K562 (cell line): ENCODE measurements around the gene PHC1. TPM values are rescaled to one million over a fixed set of nuclear protein-coding genes. Genes with fewer than 3 reads are reported as not detected.
"Not testable (repeated sequence)": the region's sequence is repeated elsewhere in the genome, so short reads cannot be mapped to it uniquely, and the experiment has no call there.

Experiments
- ATF1 ChIP-seq, 2 experiments: fragments of 450-650 bp in 1 of 2; IDR thresholded peaks; 2 replicates each; pipeline ENCODE4 v1.6.1; 2016; ENCODE audit warnings: missing compliant biosample characterization in 1 of 2, missing genetic modification characterization in 1 of 2
- CREM ChIP-seq: IDR thresholded peaks from 2 replicates; pipeline ENCODE4 v1.6.1; 2014; ENCODE audit warnings: antibody characterized with exemption, low read depth
- CSDE1 ChIP-seq, 2 experiments: fragments of 450-650 bp; IDR thresholded peaks; 2 replicates each; pipeline ENCODE4 v1.6.1; 2016; ENCODE audit warnings: mild to moderate bottlenecking in 1 of 2
- DPF2 ChIP-seq: fragments of 450-650 bp; IDR thresholded peaks from 2 replicates; pipeline ENCODE4 v1.6.1; 2016
- EGR1 ChIP-seq: fragments of 450-650 bp; conservative IDR thresholded peaks from 2 replicates; pipeline ENCODE4 v1.6.1; 2017; ENCODE audit warnings: mild to moderate bottlenecking
- FOXK2 ChIP-seq, 2 experiments: fragments of 450-650 bp; IDR thresholded peaks in 1 of 2; conservative IDR thresholded peaks in 1 of 2; 2 replicates each; pipeline ENCODE4 v1.6.1; 2016; ENCODE audit warnings: low read depth in 2 of 2, mild to moderate bottlenecking in 1 of 2
- HDAC2 ChIP-seq: fragments of 450-650 bp; IDR thresholded peaks from 2 replicates; pipeline ENCODE4 v1.6.1; 2016; ENCODE audit warnings: mild to moderate bottlenecking
- LEF1 ChIP-seq: fragments of 450-650 bp; IDR thresholded peaks from 2 replicates; pipeline ENCODE4 v1.6.1; 2016; ENCODE audit warnings: mild to moderate bottlenecking
- MAZ ChIP-seq, 2 experiments: fragments of 450-650 bp in 1 of 2; sonication (generic) in 1 of 2; formaldehyde crosslinking; IDR thresholded peaks in 1 of 2; conservative IDR thresholded peaks in 1 of 2; 2 replicates each; pipeline versions ENCODE4 v1.4.0 to v1.5.0; 2020; ENCODE audit warnings: mild to moderate bottlenecking in 1 of 2, missing genetic modification reagents in 1 of 2
- NFRKB ChIP-seq: fragments of 450-650 bp; IDR thresholded peaks from 2 replicates; pipeline ENCODE4 v1.6.1; 2016; ENCODE audit warnings: low read depth
- PHF20 ChIP-seq: fragments of 450-650 bp; IDR thresholded peaks from 2 replicates; pipeline ENCODE4 v1.6.1; 2018; ENCODE audit not compliant: partially characterized antibody
- PHF8 ChIP-seq: fragments of 200-600 bp; sonication (generic); IDR thresholded peaks from 2 replicates; pipeline ENCODE4 v1.6.1; 2012; ENCODE audit warnings: mixed run types, mild to moderate bottlenecking, inconsistent platforms, low read length, moderate library complexity, borderline replicate concordance
- POLR2G ChIP-seq: fragments of 200-400 bp; formaldehyde crosslinking; IDR thresholded peaks from 2 replicates; pipeline ENCODE4 v1.6.1; 2017; ENCODE audit warnings: low read depth, mild to moderate bottlenecking, antibody characterized with exemption, low read length, moderate library complexity
- RFX1 ChIP-seq: fragments of 450-650 bp; IDR thresholded peaks from 2 replicates; pipeline ENCODE4 v1.6.1; 2016; ENCODE audit warnings: mild to moderate bottlenecking, moderate library complexity
- SMARCA5 ChIP-seq: fragments of 450-650 bp; IDR thresholded peaks from 2 replicates; pipeline ENCODE4 v1.6.1; 2016
- SPI1 ChIP-seq: IDR thresholded peaks from 2 replicates; pipeline ENCODE4 v1.6.1; 2011; ENCODE audit warnings: low read depth, low read length, control low read depth, borderline replicate concordance
- polyA plus RNA-seq, 8 experiments: library from polyadenylated mRNA; depleted of rRNA in 4 of 8; stranded (reverse) in 5 of 8; unstranded in 3 of 8; fragments of >200 nt; fragmentation: Nextera tagmentation in 2 of 8; fragmentation: Illumina TruSeq in 1 of 8; extraction: Ambion mirVana in 2 of 8; extraction: Trizol in 1 of 8; gene quantifications; 2 replicates each; pipeline versions ENCODE4 v1.2.1 to v1.2.3, GENCODE V29; 2011 to 2014; ENCODE audit warnings: inconsistent platforms in 1 of 8, missing spikeins in 1 of 8
- total RNA-seq, 7 experiments: library from RNA; depleted of rRNA in 6 of 7; stranded (reverse); fragments of >200 nt in 6 of 7; fragmentation: Illumina TruSeq in 2 of 7; extraction: Trizol in 2 of 7; gene quantifications; 2 replicates each; pipeline versions ENCODE4 v1.2.1 to v1.2.3, GENCODE V29; 2011 to 2021; ENCODE audit warnings: low replicate concordance in 1 of 7
- TF ChIP-seq, protein P1 (sequence below), 2 experiments: fragments of 450-650 bp; IDR thresholded peaks; 2 replicates each; pipeline ENCODE4 v1.6.1; 2018; ENCODE audit warnings: mild to moderate bottlenecking in 2 of 2, low read depth in 1 of 2; ENCODE audit not compliant: partially characterized antibody in 2 of 2
- TF ChIP-seq, protein P2 (sequence below): IDR thresholded peaks from 2 replicates; pipeline ENCODE4 v1.6.1; 2016; ENCODE audit warnings: missing genetic modification characterization, missing compliant biosample characterization

Gene PHC1
- total and polyA plus RNA-seq, 9 of the 15 experiments (the other 6 are each of a cell fraction or from before 2014, with no cell fraction given), result 1.9 to 13.7 (median 6.9) TPM

DNA sequence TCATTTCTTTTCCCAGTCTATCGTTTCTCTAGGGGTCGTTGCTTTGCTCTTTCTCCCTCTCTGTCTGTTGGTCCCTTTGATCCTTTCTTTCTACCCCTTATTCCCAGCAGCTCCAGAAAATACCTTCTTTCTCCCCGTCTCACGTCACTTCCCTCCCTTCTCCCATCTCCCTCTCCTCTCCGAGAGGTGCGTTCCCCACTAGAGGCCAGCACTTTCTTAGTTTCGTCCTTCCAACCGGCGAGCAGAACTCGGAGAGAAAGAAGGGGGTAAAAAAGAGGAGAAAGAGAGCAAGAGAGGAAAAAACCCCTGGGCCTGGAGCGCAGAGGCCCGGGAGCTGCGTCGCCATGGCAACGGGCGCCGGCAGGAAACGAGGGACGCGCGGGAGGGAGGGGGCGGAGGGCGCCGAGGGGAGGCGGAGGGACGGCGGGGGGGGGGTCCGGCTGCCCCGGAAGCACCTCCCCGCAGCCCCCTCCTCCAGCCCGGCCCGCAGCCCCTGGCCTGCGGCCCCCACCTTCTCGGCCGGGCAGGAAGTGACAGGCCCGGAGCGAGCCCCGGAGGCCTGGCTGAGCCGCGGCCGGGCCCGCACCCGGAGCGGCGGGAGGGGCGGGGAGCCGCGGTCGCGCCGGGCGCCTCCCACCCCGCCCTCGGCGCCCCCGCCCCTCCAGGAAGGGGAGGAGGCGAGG, at the start of gene PHC1 (continued):
- TF ChIP-seq, protein P1, sequence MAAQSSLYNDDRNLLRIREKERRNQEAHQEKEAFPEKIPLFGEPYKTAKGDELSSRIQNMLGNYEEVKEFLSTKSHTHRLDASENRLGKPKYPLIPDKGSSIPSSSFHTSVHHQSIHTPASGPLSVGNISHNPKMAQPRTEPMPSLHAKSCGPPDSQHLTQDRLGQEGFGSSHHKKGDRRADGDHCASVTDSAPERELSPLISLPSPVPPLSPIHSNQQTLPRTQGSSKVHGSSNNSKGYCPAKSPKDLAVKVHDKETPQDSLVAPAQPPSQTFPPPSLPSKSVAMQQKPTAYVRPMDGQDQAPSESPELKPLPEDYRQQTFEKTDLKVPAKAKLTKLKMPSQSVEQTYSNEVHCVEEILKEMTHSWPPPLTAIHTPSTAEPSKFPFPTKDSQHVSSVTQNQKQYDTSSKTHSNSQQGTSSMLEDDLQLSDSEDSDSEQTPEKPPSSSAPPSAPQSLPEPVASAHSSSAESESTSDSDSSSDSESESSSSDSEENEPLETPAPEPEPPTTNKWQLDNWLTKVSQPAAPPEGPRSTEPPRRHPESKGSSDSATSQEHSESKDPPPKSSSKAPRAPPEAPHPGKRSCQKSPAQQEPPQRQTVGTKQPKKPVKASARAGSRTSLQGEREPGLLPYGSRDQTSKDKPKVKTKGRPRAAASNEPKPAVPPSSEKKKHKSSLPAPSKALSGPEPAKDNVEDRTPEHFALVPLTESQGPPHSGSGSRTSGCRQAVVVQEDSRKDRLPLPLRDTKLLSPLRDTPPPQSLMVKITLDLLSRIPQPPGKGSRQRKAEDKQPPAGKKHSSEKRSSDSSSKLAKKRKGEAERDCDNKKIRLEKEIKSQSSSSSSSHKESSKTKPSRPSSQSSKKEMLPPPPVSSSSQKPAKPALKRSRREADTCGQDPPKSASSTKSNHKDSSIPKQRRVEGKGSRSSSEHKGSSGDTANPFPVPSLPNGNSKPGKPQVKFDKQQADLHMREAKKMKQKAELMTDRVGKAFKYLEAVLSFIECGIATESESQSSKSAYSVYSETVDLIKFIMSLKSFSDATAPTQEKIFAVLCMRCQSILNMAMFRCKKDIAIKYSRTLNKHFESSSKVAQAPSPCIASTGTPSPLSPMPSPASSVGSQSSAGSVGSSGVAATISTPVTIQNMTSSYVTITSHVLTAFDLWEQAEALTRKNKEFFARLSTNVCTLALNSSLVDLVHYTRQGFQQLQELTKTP (IDR thresholded peaks at IDR 0.05; ENCODE audit: low read depth in 1 of 2, partially characterized antibody in 2 of 2), result peak in 1 of 2 experiments; percentile 30
- TF ChIP-seq NFRKB (0 out of 2 replicates have a peak, but pooled peaks have one; percentile 40), PHF20 (peak; percentile 35), HDAC2 (peak; percentile 43), ATF1 (tag; IDR thresholded peaks at IDR 0.05) (peak; percentile 30; the same call in 1 of the 2 replicates), POLR2G (peak; percentile 36), SPI1 (peak; percentile 33; the same call in 1 of the 2 replicates), CSDE1 (IDR thresholded peaks at IDR 0.05) (peak in 1 of 2 experiments; percentile 78; a peak in 2 of 4 replicates), RFX1 (peak; percentile 96), DPF2 (0 out of 2 replicates have a peak, but pooled peaks have one; percentile 27), CREM (peak; percentile 54; the same call in 1 of the 2 replicates), FOXK2 (conservative IDR thresholded peaks at IDR 0.05 in 1 of 2, IDR thresholded peaks at IDR 0.05 in 1 of 2; ENCODE audit: low read depth in 2 of 2) (0 out of 4 replicates have a peak, but pooled peaks have one; percentile 15 to 27), PHF8 (peak; percentile 34; the same call in 1 of the 2 replicates), MAZ (CRISPR knock-in tag; conservative IDR thresholded peaks at IDR 0.05 in 1 of 2, IDR thresholded peaks at IDR 0.05 in 1 of 2) (peak in 1 of 2 experiments; percentile 68; a peak in 2 of 4 replicates), EGR1 (0 out of 2 replicates have a peak, but pooled peaks have one; percentile 28), SMARCA5 (0 out of 2 replicates have a peak, but pooled peaks have one; percentile 20), LEF1 (0 out of 2 replicates have a peak, but pooled peaks have one; percentile 30)
- not testable (repeated sequence) for TF ChIP-seq ATF1 (CRISPR knock-in tag; IDR thresholded peaks at IDR 0.05)
- TF ChIP-seq, protein P2, sequence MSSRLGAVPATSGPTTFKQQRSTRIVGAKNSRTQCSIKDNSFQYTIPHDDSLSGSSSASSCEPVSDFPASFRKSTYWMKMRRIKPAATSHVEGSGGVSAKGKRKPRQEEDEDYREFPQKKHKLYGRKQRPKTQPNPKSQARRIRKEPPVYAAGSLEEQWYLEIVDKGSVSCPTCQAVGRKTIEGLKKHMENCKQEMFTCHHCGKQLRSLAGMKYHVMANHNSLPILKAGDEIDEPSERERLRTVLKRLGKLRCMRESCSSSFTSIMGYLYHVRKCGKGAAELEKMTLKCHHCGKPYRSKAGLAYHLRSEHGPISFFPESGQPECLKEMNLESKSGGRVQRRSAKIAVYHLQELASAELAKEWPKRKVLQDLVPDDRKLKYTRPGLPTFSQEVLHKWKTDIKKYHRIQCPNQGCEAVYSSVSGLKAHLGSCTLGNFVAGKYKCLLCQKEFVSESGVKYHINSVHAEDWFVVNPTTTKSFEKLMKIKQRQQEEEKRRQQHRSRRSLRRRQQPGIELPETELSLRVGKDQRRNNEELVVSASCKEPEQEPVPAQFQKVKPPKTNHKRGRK, result peak; percentile 64
